Activated CD4-positive, alpha-beta memory T cell treated with anti-CD3 and anti-CD28 coated beads for 36 hours (primary cell): ENCODE results near the gene ANKS1B. TPM values are rescaled to one million over a fixed set of nuclear protein-coding genes. Genes with fewer than 3 reads are reported as not detected.

ENCODE experiments used
- CTCF ChIA-PET: fragments of 350-600 bp; sonication (Branson Sonifier 250); formaldehyde crosslinking; loops from one replicate; lab custom pipeline; 2021; ENCODE audit warnings: antibody characterized with exemption, inconsistent platforms; lab: Charles Lee
- POLR2A ChIA-PET: fragments of 350-600 bp; sonication (Branson Sonifier 250); formaldehyde crosslinking; loops from one replicate; lab custom pipeline; 2021; ENCODE audit warnings: antibody characterized with exemption; lab: Charles Lee
- DNase-seq: peaks from one replicate; pipeline ENCODE4 v3.0.0-alpha.2; 2020
- H3K27ac Mint-ChIP-seq: one replicate; pipeline ENCODE4 v1.8.0; 2021; ENCODE audit warnings: mixed read lengths
- H3K27me3 Mint-ChIP-seq: one replicate; pipeline ENCODE4 v1.8.0; 2021; ENCODE audit warnings: mixed read lengths
- H3K36me3 Mint-ChIP-seq: one replicate; pipeline ENCODE4 v1.8.0; 2021; ENCODE audit warnings: mixed read lengths
- H3K4me1 Mint-ChIP-seq: one replicate; pipeline ENCODE4 v1.8.0; 2021; ENCODE audit warnings: low read depth, mixed read lengths
- H3K4me3 Mint-ChIP-seq: one replicate; pipeline ENCODE4 v1.8.0; 2021; ENCODE audit warnings: mild to moderate bottlenecking, mixed read lengths
- H3K9me3 Mint-ChIP-seq: one replicate; pipeline ENCODE4 v1.8.0; 2021; ENCODE audit warnings: mixed read lengths
- intact Hi-C: fragments of 100-400 bp; cut with micrococcal nuclease; formaldehyde crosslinking; loops from one replicate; pipeline ENCODE4 v1.15.1; 2023
- total RNA-seq, 2 experiments: library from RNA; stranded (reverse); gene quantifications; one replicate each; pipeline ENCODE4 v1.2.3, GENCODE V29; 2021

Gene ANKS1B
- total RNA-seq, 2 experiments from 2014 or later, result 0.97 to 1.0 TPM

DNA sequence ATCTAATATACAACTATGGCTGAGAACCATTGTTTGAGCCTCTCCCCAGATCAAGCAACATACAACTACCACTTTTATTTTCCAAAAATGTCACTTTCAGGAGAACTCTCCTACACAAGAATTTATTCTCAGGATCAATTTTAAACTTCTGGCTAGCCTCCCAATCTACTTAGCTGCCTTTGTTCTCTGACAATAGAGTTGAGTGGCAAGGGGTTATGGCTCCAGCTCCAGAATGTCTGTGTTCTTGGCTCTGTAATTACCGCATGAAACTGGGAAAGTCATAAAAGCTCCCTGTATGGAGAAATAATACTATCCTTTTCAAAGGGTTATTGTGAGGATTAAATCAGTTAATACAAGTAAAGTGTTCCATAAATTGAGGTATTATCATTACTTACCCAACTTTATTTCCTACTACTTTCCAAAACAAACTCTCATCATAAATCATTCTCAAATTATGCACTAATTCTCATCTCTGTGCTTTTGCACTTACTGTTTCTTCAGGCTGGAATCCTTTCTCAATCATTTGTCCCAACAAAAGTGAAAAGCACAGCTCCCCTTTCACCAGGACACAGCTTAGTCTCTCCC lies 215.2 kb downstream of the ANKS1B start:
- POLR2A ChIA-PET, result no interaction called here
- Mint-ChIP-seq H3K4me1 (no peaks in the 10 kb centered on the region), H3K36me3 (no peaks in the 10 kb centered on the region), H3K4me3 (no peak overlapping the region), H3K9me3 (no peaks in the 10 kb centered on the region), H3K27me3 (no peaks in the 10 kb centered on the region), H3K27ac (no peak overlapping the region)
- intact Hi-C loops, result loop anchor here (5.0 kb wide), 1 partner anchor 727 kb away; no protein-coding TSS in a partner anchor
- DNase-seq, result no peak
- CTCF ChIA-PET, result interaction anchor here (0.7 kb wide), 1 partner anchor 727 kb away, joined by 3 read pairs; no protein-coding TSS in a partner anchor

DNA sequence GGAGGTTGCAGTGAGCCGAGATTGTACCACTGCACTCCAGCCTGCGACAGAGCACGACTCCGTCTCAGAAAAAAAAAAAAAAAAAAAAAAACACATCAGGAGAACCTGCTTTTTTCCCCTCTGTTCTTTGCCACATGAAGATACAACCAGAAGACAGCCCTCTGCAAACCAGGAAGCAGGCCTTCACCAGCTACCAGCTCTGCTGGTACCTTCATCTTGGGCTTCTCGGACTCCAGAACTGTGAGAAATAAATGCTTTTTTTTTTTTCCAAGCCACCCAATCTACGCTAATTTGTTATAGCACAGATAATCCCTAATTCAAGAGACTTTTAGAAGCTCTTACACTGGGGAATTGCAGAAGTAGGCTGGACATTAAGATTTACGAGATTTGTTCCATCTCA lies 216.0 kb downstream of the ANKS1B start:
- POLR2A ChIA-PET, result no interaction called here
- CTCF ChIA-PET, result interaction anchor here (2.4 kb wide), 1 partner anchor 725 kb away, joined by 9 read pairs; no protein-coding TSS in a partner anchor
- Mint-ChIP-seq H3K27ac (no peak overlapping the region), H3K36me3 (no peaks in the 10 kb centered on the region), H3K4me1 (no peaks in the 10 kb centered on the region), H3K9me3 (no peaks in the 10 kb centered on the region), H3K4me3 (no peak overlapping the region), H3K27me3 (no peaks in the 10 kb centered on the region)
- DNase-seq, result no peak
- intact Hi-C loops, result loop anchor here (5.0 kb wide), 1 partner anchor 726 kb away; no protein-coding TSS in a partner anchor

DNA sequence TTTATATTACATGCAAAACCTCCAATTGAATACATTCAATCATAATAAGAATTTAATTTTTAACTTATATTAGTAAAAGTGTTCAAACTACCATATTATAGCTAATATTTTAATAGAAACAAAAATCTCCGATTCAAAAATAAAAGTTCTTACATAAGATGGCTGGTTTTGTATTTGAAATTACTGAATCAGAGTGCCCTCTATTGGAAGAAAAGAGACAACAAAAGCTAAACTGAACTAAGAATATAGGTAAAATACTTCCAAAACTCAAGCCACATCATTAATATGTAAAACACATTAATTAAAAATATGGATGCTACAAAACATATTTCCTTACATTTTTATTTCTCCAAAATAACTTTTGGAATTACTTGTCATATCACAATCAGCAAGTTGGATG lies 216.9 kb downstream of the ANKS1B start:
- CTCF ChIA-PET, result interaction anchor here (2.4 kb wide), 1 partner anchor 724 kb away, joined by 9 read pairs; no protein-coding TSS in a partner anchor
- Mint-ChIP-seq H3K27me3 (no peaks in the 10 kb centered on the region), H3K27ac (no peak overlapping the region), H3K4me1 (no peaks in the 10 kb centered on the region), H3K9me3 (no peaks in the 10 kb centered on the region), H3K4me3 (no peak overlapping the region), H3K36me3 (no peaks in the 10 kb centered on the region)
- POLR2A ChIA-PET, result no interaction called here
- DNase-seq, result no peak
- intact Hi-C loops, result loop anchor here (5.0 kb wide), 1 partner anchor 726 kb away; no protein-coding TSS in a partner anchor

DNA sequence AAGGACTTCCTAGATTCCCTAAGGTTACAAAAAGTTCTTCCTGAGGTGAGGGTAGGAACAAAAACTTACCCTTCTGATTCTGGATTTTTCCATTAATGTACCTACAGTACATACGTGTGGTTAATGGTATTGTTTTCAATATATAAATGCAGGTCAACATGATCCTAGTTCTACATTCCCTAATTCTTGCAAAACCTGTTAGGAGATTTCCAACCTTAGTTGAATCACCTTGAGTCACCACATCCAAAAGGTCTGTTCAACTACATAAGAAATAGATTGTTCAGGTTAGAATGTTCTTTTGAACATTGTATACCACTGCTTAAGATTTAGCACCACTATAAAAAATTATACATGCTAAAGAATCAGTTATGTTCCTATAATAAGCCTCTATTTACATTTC lies 218.3 kb downstream of the ANKS1B start:
- H3K36me3 Mint-ChIP-seq, result no peaks in the 10 kb centered on the region
- H3K27me3 Mint-ChIP-seq, result no peaks in the 10 kb centered on the region
- H3K27ac Mint-ChIP-seq, result no peak overlapping the region
- no peaks in the 10 kb centered on the region for H3K4me1 Mint-ChIP-seq
- H3K4me3 Mint-ChIP-seq, result no peak overlapping the region
- ChIA-PET POLR2A (no interaction called here), CTCF (interaction anchor here (2.4 kb wide), 1 partner anchor 722 kb away, joined by 9 read pairs; no protein-coding TSS in a partner anchor)
- no peaks in the 10 kb centered on the region for H3K9me3 Mint-ChIP-seq
- no peak for DNase-seq
- intact Hi-C loops, result loop anchor here (5.0 kb wide), 1 partner anchor 724 kb away; no protein-coding TSS in a partner anchor

DNA sequence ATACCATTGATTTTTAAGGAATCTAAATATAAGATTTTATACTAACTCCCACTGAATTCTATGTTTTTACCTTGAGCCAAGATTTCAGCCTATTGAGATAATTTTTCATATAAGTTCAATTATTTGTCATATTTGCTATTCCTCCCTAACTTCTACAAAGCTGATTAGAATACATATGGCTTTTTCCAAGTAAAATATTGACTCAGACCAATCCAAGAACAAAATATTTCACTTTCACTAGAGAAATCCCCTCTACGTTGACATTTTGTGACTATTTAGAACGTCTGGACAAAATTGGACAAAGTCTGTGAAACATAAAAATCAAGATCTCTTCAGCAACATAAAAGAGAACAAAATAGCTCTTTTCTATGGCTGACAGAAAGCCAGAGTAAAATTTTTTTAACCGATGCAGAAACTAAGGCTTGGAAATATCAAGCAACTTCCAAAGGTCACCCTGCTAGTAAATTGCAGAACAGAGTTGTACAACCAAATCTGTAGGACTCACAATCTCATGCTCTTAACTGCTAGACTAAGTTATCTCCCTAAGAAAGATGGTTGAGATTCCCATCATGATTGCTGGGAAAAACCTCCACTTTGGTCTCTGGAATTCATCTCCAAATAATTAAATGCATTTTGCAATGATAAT lies 219.1 kb downstream of the ANKS1B start:
- Mint-ChIP-seq H3K27me3 (no peaks in the 10 kb centered on the region), H3K9me3 (no peaks in the 10 kb centered on the region), H3K27ac (no peak overlapping the region), H3K4me1 (no peaks in the 10 kb centered on the region), H3K4me3 (no peak overlapping the region), H3K36me3 (no peaks in the 10 kb centered on the region)
- DNase-seq, result no peak
- intact Hi-C loops, result loop anchor here (5.0 kb wide), 1 partner anchor 723 kb away; no protein-coding TSS in a partner anchor
- ChIA-PET POLR2A (no interaction called here), CTCF (no interaction called here)

DNA sequence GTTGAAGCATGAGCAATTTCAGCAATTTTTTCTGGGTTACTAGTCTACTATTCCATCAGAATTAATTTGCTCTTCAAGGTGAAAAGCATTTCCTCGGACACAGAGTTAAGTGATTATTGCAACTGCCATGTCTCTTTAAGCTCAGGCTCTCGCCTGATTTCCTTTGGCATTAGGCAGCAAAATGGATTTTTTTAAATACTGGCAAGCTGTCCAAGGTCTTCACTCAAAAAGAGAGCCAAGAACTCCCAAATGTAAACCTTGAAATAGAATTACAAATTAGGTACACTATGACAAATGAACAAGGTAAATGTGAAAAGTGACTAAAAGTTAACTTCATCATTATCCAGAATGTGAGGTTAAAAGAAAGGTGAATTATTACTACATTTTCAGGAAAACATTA lies 225.3 kb downstream of the ANKS1B start:
- Mint-ChIP-seq H3K27me3 (no peaks in the 10 kb centered on the region), H3K36me3 (no peaks in the 10 kb centered on the region), H3K9me3 (peaks cover 8% of the 10 kb centered on the region), H3K4me1 (no peaks in the 10 kb centered on the region), H3K27ac (no peak overlapping the region), H3K4me3 (no peak overlapping the region)
- DNase-seq, result no peak
- CTCF ChIA-PET, result no interaction called here
- intact Hi-C loops, result no loop called here
- POLR2A ChIA-PET, result no interaction called here

DNA sequence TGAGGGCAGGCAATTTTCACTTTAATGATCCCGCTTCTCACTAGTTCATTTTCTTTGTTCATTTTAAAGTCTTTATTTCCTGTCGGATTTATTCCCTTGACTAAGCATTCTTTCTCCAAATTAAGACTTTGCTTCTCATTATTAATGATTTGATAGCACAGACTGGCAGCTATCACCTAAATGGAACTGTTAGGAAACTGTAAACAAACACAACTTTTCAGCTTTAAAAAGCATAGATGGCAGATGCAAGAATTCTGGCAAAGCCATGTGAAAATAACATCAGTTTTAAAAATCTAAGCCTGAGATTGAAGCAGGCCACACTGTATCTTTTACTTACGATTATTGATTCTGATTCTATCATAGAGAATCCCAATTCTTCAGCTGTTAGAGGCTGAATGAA lies 225.7 kb downstream of the ANKS1B start:
- intact Hi-C loops, result no loop called here
- H3K4me3 Mint-ChIP-seq, result no peak overlapping the region
- no peaks in the 10 kb centered on the region for H3K27me3 Mint-ChIP-seq
- POLR2A ChIA-PET, result no interaction called here
- H3K36me3 Mint-ChIP-seq, result no peaks in the 10 kb centered on the region
- H3K27ac Mint-ChIP-seq, result no peak overlapping the region
- CTCF ChIA-PET, result no interaction called here
- H3K4me1 Mint-ChIP-seq, result no peaks in the 10 kb centered on the region
- DNase-seq, result no peak
- H3K9me3 Mint-ChIP-seq, result peaks cover 13% of the 10 kb centered on the region

DNA sequence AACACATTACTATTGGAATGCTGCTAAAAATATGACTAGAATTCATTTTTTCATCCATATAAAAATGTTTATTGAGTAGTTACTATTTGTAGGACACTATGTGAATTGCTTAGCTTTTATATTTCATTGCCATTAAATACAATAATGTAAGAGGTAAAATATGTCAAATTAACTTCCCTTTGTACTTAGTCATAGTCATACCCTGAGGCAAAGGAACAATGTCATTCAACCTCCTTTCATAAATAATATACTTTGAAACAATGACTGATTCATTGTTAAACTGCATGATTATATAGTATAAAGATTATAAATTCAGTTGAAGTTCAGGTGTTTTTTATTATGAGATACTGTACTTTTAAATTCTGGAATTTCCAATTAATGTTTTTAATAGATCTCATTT lies 232.0 kb downstream of the ANKS1B start:
- POLR2A ChIA-PET, result no interaction called here
- Mint-ChIP-seq H3K27me3 (no peaks in the 10 kb centered on the region), H3K27ac (no peak overlapping the region), H3K4me1 (no peaks in the 10 kb centered on the region), H3K9me3 (peaks cover 18% of the 10 kb centered on the region), H3K4me3 (no peak overlapping the region), H3K36me3 (no peaks in the 10 kb centered on the region)
- intact Hi-C loops, result no loop called here
- no peak for DNase-seq
- CTCF ChIA-PET, result no interaction called here

DNA sequence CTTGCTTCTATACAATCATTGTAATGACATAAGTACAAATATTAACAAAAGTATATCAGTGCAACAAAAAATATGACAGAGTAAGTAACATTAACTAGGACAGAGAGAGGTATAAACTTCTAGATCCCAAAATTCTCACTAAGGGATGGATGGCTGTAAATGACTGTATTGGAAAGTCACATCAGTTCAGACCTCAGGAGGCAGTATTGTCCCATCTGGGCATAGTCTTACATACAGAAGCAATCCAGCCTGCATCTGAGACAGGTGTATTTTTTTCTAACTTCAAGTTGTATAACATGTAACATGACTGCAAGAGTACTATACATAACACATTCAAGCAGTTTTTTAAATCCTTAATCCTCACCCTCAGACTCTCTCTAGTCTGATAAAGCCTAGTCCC lies 238.2 kb downstream of the ANKS1B start:
- no peak for DNase-seq
- Mint-ChIP-seq H3K36me3 (no peaks in the 10 kb centered on the region), H3K4me1 (no peaks in the 10 kb centered on the region), H3K9me3 (no peaks in the 10 kb centered on the region), H3K27ac (no peak overlapping the region), H3K4me3 (no peak overlapping the region), H3K27me3 (no peaks in the 10 kb centered on the region)
- intact Hi-C loops, result no loop called here
- ChIA-PET CTCF (no interaction called here), POLR2A (no interaction called here)

DNA sequence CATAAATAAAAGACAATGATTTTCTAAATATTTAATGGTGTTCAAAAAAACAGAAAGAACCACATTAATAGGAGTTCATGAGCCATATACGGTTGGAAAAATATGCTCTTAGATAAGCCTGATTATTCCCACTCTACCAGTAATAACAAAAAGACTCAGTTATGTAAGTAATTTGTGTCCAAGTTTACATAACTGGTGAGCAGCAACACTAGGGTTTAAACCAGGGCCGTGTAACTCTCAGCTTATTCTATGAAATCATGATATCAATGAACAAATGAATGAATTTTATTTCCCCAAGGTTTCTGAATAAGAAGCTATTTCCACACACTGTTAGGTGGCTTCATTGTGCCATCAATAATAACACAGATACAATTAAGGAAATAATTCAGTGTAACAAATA lies 238.8 kb downstream of the ANKS1B start:
- H3K9me3 Mint-ChIP-seq, result no peaks in the 10 kb centered on the region
- POLR2A ChIA-PET, result no interaction called here
- intact Hi-C loops, result no loop called here
- CTCF ChIA-PET, result no interaction called here
- no peaks in the 10 kb centered on the region for H3K27me3 Mint-ChIP-seq
- H3K27ac Mint-ChIP-seq, result no peak overlapping the region
- H3K4me1 Mint-ChIP-seq, result no peaks in the 10 kb centered on the region
- no peak for DNase-seq
- no peaks in the 10 kb centered on the region for H3K36me3 Mint-ChIP-seq
- H3K4me3 Mint-ChIP-seq, result no peak overlapping the region

DNA sequence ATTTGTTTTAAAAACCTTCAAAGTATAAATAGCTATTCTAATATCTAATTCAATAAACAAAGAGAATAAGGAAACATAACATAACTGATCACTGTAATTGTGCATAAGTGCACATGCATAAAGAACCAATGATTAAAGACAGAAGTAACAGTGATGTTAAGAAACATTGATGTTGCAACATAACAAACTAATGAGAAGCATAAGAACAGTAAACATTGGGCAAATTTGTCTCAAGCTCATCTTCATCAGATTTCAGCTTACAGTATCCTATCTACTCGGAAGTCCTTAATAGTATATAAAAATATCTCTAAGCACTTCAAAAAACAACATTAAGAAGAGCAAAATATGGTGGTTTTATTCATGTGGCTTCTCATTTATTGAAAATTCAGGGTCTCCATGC lies 239.6 kb downstream of the ANKS1B start:
- POLR2A ChIA-PET, result no interaction called here
- H3K27me3 Mint-ChIP-seq, result no peaks in the 10 kb centered on the region
- CTCF ChIA-PET, result no interaction called here

DNA sequence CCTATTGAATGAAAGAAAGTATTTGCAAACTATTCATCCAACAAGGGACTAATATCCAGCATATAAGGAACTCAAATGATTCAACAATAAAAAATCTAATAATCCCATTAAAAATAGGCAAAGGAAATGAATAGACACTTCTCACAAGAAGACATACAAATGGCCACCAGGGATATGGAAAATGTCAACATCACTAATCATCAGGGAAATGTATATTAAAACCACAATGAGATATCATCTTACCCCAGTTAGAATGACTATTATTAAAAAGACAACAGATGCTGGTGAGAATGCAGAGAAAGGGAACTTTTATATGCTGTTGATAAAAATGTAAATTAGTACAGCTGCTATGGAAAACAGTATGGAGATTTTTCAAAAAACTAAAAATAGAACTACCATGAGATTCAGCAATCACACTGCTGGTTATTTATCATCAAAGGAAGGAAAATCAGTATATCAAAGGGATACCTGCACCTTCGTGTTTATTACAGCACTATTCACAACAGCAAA lies 247.9 kb downstream of the ANKS1B start:
- POLR2A ChIA-PET, result no interaction called here
- DNase-seq, result no peak
- H3K27me3 Mint-ChIP-seq, result no peaks in the 10 kb centered on the region
- H3K4me1 Mint-ChIP-seq, result no peaks in the 10 kb centered on the region
- no peaks in the 10 kb centered on the region for H3K36me3 Mint-ChIP-seq
- CTCF ChIA-PET, result no interaction called here
- H3K4me3 Mint-ChIP-seq, result no peak overlapping the region
- H3K27ac Mint-ChIP-seq, result no peak overlapping the region
- intact Hi-C loops, result no loop called here
- peaks cover 6% of the 10 kb centered on the region for H3K9me3 Mint-ChIP-seq

More for the DNA sequence above, 239.6 kb downstream of the ANKS1B start:
- no peaks in the 10 kb centered on the region for H3K9me3 Mint-ChIP-seq
- H3K27ac Mint-ChIP-seq, result no peak overlapping the region
- H3K4me1 Mint-ChIP-seq, result no peaks in the 10 kb centered on the region
- H3K4me3 Mint-ChIP-seq, result no peak overlapping the region
- no peaks in the 10 kb centered on the region for H3K36me3 Mint-ChIP-seq
- intact Hi-C loops, result no loop called here
- DNase-seq, result no peak
